Heart left ventricle (tissue), 13 donors: ENCODE measurements around the gene LRRC28.

ENCODE experiments used
- POLR2A ChIP-seq, 2 donors: fragments of 450-650 bp; IDR thresholded peaks; one replicate each; pipeline ENCODE4 v1.6.1; 2017; ENCODE audit warnings: antibody characterized with exemption in 2 of 2, mild to moderate bottlenecking in 2 of 2, moderate library complexity in 2 of 2
- TF ChIP-seq, protein P1 (sequence below), 12 donors: fragments of 200-600 bp; sonication (generic) in 4 of 12; IDR thresholded peaks; one replicate each; pipeline versions ENCODE4 v1.5.0 to v1.8.0; 2018 to 2022; ENCODE audit warnings: antibody characterized with exemption in 12 of 12, mild to moderate bottlenecking in 5 of 12
- donor health status: ischemic (EF 13 %, LVEDD 7.1; RV severe dilation, severe dysfunction).
- donor health status: DM: no; HTN: yes; CAD: no.
- donor health status: DM: no; HTN: no; CAD: no.
- donor health status: ischemic (EF 25% LVEDD 6.9; RV normal size, moderate dysfunction).
- donor health status: ischemic (EF 25% LVEDD 5.7; RV mildly dilated, moderate dysfunction).
- donor health status: ischemic (EF 35%, LVEDD 5.7; RV mildly dilated, moderate dysfunction).
- donor health status: nonischemic (EF 11% LVEDD 7.7; RV severe dilation, severe dysfunction).
- donor health status: DM: yes; HTN: yes; CAD: no.
- donor health status: PGD.
- donor health status: ischemic (EF 29% LVEDD 5.4; RV normal size, mild dysfunction).
- donor health status: nonischemic (EF 23%, LVEDD 6.1; RV moderate dilation, normal function).

- TF ChIP-seq, protein P1, sequence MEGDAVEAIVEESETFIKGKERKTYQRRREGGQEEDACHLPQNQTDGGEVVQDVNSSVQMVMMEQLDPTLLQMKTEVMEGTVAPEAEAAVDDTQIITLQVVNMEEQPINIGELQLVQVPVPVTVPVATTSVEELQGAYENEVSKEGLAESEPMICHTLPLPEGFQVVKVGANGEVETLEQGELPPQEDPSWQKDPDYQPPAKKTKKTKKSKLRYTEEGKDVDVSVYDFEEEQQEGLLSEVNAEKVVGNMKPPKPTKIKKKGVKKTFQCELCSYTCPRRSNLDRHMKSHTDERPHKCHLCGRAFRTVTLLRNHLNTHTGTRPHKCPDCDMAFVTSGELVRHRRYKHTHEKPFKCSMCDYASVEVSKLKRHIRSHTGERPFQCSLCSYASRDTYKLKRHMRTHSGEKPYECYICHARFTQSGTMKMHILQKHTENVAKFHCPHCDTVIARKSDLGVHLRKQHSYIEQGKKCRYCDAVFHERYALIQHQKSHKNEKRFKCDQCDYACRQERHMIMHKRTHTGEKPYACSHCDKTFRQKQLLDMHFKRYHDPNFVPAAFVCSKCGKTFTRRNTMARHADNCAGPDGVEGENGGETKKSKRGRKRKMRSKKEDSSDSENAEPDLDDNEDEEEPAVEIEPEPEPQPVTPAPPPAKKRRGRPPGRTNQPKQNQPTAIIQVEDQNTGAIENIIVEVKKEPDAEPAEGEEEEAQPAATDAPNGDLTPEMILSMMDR (IDR thresholded peaks at IDR 0.05) = no peak
- peak in 1 of 2 donors; percentile 28 for TF ChIP-seq POLR2A (IDR thresholded peaks at IDR 0.05)
These were observed 1.9 kb upstream of the LRRC28 start, which contains the start of gene TTC23 for GRCh38 chr15:99249270-99249841.
